Colon (tissue), 2 donors: ENCODE results near the gene TEX26.

Experiments used
- FAIRE-seq: peaks from 2 replicates; lab custom pipeline; 2012; peaks lifted over from hg19 to GRCh38; lab: Jason Lieb, UNC
- donor health status: control.
- donor health status: control.

Gene TEX26

DNA sequence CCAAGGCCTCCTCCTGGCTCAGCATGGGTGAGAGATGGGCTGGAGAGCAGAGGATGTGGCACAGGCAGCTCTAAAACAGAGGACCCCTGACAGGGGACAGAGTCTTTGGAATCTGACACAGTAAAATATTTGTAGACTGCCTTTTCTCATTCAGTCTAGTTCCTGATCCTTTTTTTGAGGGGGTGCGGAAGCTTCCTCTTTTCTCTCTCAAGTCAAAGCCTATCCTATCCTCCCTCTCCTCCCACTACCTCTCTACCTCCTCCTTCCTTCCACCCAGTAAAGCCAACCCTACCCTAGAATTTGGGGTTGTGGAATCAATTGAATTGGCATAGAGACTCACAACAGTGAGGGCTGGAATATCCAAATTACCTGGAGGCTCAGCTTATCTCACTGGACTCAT, 82.0 kb downstream of the TEX26 start:
- FAIRE-seq, result no peak

DNA sequence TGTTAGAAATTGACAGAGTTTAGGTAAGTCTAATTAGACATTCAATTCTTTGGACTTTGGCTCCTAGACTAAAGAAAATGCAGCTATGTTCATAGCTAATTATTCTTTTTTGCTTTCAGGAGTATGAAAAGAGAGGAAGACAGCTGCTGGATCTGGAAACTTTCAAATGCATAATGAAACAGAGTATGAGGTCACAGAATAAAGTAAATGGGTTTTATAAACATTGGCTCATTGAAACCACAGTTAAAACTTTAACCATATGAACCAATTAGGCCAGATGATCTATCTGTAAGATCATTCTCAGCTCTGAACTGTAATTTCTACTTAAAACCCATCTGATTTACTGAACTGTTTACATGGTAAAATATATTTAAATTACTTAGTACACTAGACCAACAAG, 82.7 kb downstream of the TEX26 start:
- FAIRE-seq, result no peak

- FAIRE-seq, result no peak
Observed at GRCh38 chr13:31016342-31017325, 84.2 kb downstream of the TEX26 start.

DNA sequence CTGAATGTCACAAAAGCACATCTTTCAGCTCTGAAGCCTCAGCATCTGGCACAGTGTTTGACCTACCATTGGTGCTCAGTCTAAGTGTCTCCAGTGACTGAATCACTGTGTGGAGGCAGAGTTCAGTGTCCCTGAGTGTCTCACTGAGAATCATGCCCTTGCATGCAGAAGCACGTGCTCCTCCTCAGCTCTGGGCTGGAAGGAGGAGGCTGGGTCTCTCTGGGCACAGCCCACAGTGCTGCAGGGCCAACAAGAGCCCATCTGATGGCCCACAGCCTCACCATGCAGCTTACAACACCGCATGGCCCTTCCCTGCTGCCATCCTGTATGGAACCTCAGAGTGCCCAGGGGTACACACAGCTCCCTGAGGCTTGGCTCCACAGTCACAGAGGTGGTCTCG, 86.1 kb downstream of the TEX26 start:
- FAIRE-seq, result no peak

DNA sequence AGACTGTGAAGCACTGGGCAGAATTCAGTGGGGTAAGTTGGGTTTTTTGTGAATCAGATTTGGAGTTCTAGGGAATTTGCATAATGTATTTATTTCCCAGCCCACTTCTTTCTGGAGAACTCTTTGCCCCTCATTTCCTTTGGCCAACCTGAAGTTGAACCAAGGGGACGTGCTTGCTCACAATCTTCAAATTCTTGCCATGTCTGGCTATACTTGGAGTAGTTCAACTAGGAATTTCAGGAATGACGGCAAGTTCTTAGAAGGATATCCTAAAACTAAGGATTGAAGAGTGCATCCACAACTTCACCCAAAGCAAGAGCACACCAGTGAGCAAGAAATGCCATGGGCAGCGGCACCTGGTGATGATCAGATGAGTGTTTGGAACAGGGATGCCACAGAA, 88.5 kb downstream of the TEX26 start:
- FAIRE-seq, result no peak

GRCh38 chr13:31022288-31022895, 89.9 kb downstream of the TEX26 start:
- no peak for FAIRE-seq

GRCh38 chr13:31022928-31023530, 90.6 kb downstream of the TEX26 start:
- FAIRE-seq, result no peak
